HCT116 (cell line): ENCODE results near the gene CDH13. TPM values are rescaled to one million over a fixed set of nuclear protein-coding genes. Genes with fewer than 3 reads are reported as not detected.

Experiments used
- ATAC-seq: fragments of 200-7000 bp; cut with Tn5 transposase; 2 replicates; pipeline ENCODE4 v1.9.1; 2020; ENCODE audit warnings: mild to moderate bottlenecking, moderate library complexity
- BruUV-seq: library from RNA; stranded (reverse); fragments of 400-500 nt; replicated peaks from 2 replicates; lab custom pipeline; 2021; lab: Mats Ljungman, UMichigan
- CTCF ChIA-PET: fragments of 300-600 bp; sonication (Branson Sonifier 250); formaldehyde crosslinking; loops from one replicate; lab custom pipeline; 2021; ENCODE audit warnings: antibody characterized with exemption; lab: Charles Lee
- POLR2A ChIA-PET: fragments of 300-600, 350-600 bp; sonication (Branson Sonifier 250); formaldehyde crosslinking; loops from one replicate; lab custom pipeline; 2021; ENCODE audit warnings: antibody characterized with exemption; lab: Charles Lee
- RAD21 ChIA-PET, 2 experiments: fragments of 300-600 bp; sonication (Branson Sonifier 250); formaldehyde crosslinking; loops; one replicate each; lab custom pipeline; 2023; ENCODE audit warnings: low total read pairs in 2 of 2; ENCODE audit not compliant: uncharacterized antibody in 2 of 2, unreplicated experiment in 2 of 2, low non-redundant PET in 1 of 2; lab: Charles Lee
- DNase-seq: peaks from one replicate; pipeline ENCODE4 v3.0.0-alpha.2; 2010; ENCODE audit warnings: low read depth, low spot score
- H2AFZ ChIP-seq: fragments of 200-600 bp; shearing (Covaris generic), sonication (generic); 2 replicates; pipeline ENCODE4 v1.6.1; 2017; ENCODE audit warnings: low read depth, mixed run types, mixed read lengths, antibody characterized with exemption, low read length; ENCODE audit not compliant: poor library complexity, severe bottlenecking
- H3K27ac ChIP-seq: 2 replicates; pipeline ENCODE4 v1.5.1; 2012; ENCODE audit warnings: low read depth, low read length
- H3K27me3 ChIP-seq: fragments of 200-600 bp; sonication (generic); 2 replicates; pipeline ENCODE4 v1.6.1; 2016; ENCODE audit warnings: mixed run types, low read length, mixed read lengths; ENCODE audit not compliant: insufficient read depth
- H3K36me3 ChIP-seq, 2 experiments: fragments of 200-500 bp in 1 of 2; fragments of 200-600 bp in 1 of 2; sonication (Bioruptor generic) in 1 of 2; sonication (generic) in 1 of 2; 2 replicates each; pipeline versions ENCODE4 v1.5.1 to v1.6.1; 2014 to 2016; ENCODE audit warnings: low read length in 2 of 2, inconsistent platforms in 1 of 2, mixed read lengths in 1 of 2, mixed run types in 1 of 2; ENCODE audit not compliant: insufficient read depth in 2 of 2, control insufficient read depth in 1 of 2
- H3K4me1 ChIP-seq, 2 experiments: fragments of 200-600 bp in 1 of 2; sonication (generic) in 1 of 2; 2 replicates each; pipeline versions ENCODE4 v1.5.1 to v1.6.1; 2012 to 2017; ENCODE audit warnings: low read length in 2 of 2, inconsistent platforms in 1 of 2, mild to moderate bottlenecking in 1 of 2, mixed read lengths in 1 of 2, mixed run types in 1 of 2, moderate library complexity in 1 of 2; ENCODE audit not compliant: insufficient read depth in 2 of 2, control insufficient read depth in 1 of 2
- H3K4me2 ChIP-seq: fragments of 200-600 bp; sonication (generic); 2 replicates; pipeline ENCODE4 v1.6.1; 2017; ENCODE audit warnings: mixed run types, low read length, mixed read lengths
- H3K4me3 ChIP-seq, 2 experiments: fragments of 200-600 bp in 1 of 2; sonication (generic) in 1 of 2; replicated peaks in 1 of 2; 2 replicates each; pipeline ENCODE4 v1.5.1; 2011 to 2016; ENCODE audit warnings: low read length in 2 of 2, control low read depth in 1 of 2, low read depth in 1 of 2, mild to moderate bottlenecking in 1 of 2, mixed read lengths in 1 of 2, mixed run types in 1 of 2
- H3K79me2 ChIP-seq: fragments of 200-600 bp; sonication (generic); 2 replicates; pipeline ENCODE4 v1.6.1; 2017; ENCODE audit warnings: mild to moderate bottlenecking, mixed run types, low read length, moderate library complexity, mixed read lengths; ENCODE audit not compliant: insufficient read depth
- H3K9ac ChIP-seq: fragments of 200-600 bp; sonication (generic); 2 replicates; pipeline ENCODE4 v1.6.1; 2016; ENCODE audit warnings: low read length, mixed read lengths
- H3K9me2 ChIP-seq: fragments of 200-600 bp; sonication (generic), shearing (Covaris generic); 2 replicates; pipeline ENCODE4 v1.6.1; 2017; ENCODE audit warnings: mixed run types, mild to moderate bottlenecking, moderate library complexity; ENCODE audit not compliant: insufficient read depth
- H3K9me3 ChIP-seq, 2 experiments: fragments of 200-500 bp in 1 of 2; fragments of 200-600 bp in 1 of 2; sonication (Bioruptor generic) in 1 of 2; sonication (generic) in 1 of 2; 2 replicates each; pipeline ENCODE4 v1.6.1; 2014 to 2017; ENCODE audit warnings: low read length in 2 of 2, mixed read lengths in 2 of 2, inconsistent platforms in 1 of 2, low read depth in 1 of 2, mild to moderate bottlenecking in 1 of 2, mixed run types in 1 of 2, moderate library complexity in 1 of 2; ENCODE audit not compliant: control insufficient read depth in 1 of 2, insufficient read depth in 1 of 2
- H4K20me1 ChIP-seq: fragments of 200-600 bp; sonication (generic), shearing (Covaris generic); 2 replicates; pipeline ENCODE4 v1.6.1; 2017; ENCODE audit warnings: mixed run types, mild to moderate bottlenecking, moderate library complexity; ENCODE audit not compliant: insufficient read depth
- ATF3 ChIP-seq: IDR thresholded peaks from 2 replicates; pipeline ENCODE4 v1.6.1; 2012
- CBX3 ChIP-seq: IDR thresholded peaks from 2 replicates; pipeline ENCODE4 v1.6.1; 2012; ENCODE audit warnings: low read depth
- CEBPB ChIP-seq: IDR thresholded peaks from 2 replicates; pipeline ENCODE4 v1.6.1; 2012; ENCODE audit warnings: low read depth
- CTCF ChIP-seq, 3 experiments: fragments of 200-600 bp in 1 of 3; sonication (generic) in 1 of 3; IDR thresholded peaks in 2 of 3; conservative IDR thresholded peaks in 1 of 3; 2 replicates each; pipeline ENCODE4 v1.5.1; 2012 to 2017; ENCODE audit warnings: low read depth in 2 of 3, low read length in 2 of 3, antibody characterized with exemption in 1 of 3, borderline replicate concordance in 1 of 3, control low read depth in 1 of 3, mild to moderate bottlenecking in 1 of 3, mixed read lengths in 1 of 3, mixed run types in 1 of 3, moderate library complexity in 1 of 3; ENCODE audit not compliant: insufficient read depth in 1 of 3
- ELF1 ChIP-seq: IDR thresholded peaks from 2 replicates; pipeline ENCODE4 v1.6.1; 2012; ENCODE audit warnings: low read depth, borderline replicate concordance
- FOSL1 ChIP-seq: IDR thresholded peaks from 2 replicates; pipeline ENCODE4 v1.6.1; 2012; ENCODE audit warnings: low read depth
- MAX ChIP-seq: IDR thresholded peaks from 2 replicates; pipeline ENCODE4 v1.6.1; 2012
- POLR2A ChIP-seq: IDR thresholded peaks from 2 replicates; pipeline ENCODE4 v1.7.0; 2011; ENCODE audit warnings: borderline replicate concordance; ENCODE audit not compliant: insufficient read depth, insufficient read length; ENCODE audit errors: extremely low read depth
- RAD21 ChIP-seq: IDR thresholded peaks from 2 replicates; pipeline ENCODE4 v1.6.1; 2012; ENCODE audit warnings: low read depth, mild to moderate bottlenecking
- SIN3A ChIP-seq: IDR thresholded peaks from 2 replicates; pipeline ENCODE4 v1.6.1; 2012; ENCODE audit warnings: low read depth
- SP1 ChIP-seq: IDR thresholded peaks from 2 replicates; pipeline ENCODE4 v1.6.1; 2012; ENCODE audit warnings: low read depth
- SRF ChIP-seq: IDR thresholded peaks from 2 replicates; pipeline ENCODE4 v1.6.1; 2012; ENCODE audit warnings: low read depth
- TCF7L2 ChIP-seq: IDR thresholded peaks from 2 replicates; pipeline ENCODE4 v1.7.0; 2011; ENCODE audit warnings: borderline replicate concordance, inconsistent platforms; ENCODE audit not compliant: insufficient read depth, insufficient read length; ENCODE audit errors: extremely low read depth
- YY1 ChIP-seq: IDR thresholded peaks from 2 replicates; pipeline ENCODE4 v1.6.1; 2011; ENCODE audit warnings: low read length, low read depth, moderate library complexity, mild to moderate bottlenecking; ENCODE audit not compliant: insufficient replicate concordance; ENCODE audit errors: extremely low read depth
- ZFX ChIP-seq: fragments of 450-650 bp; IDR thresholded peaks from 2 replicates; pipeline ENCODE4 v1.6.1; 2017
- ZNF274 ChIP-seq: fragments of 200-500 bp; sonication (Bioruptor generic); IDR thresholded peaks from 2 replicates; pipeline ENCODE4 v1.6.1; 2014; ENCODE audit warnings: mild to moderate bottlenecking, low read depth, low read length, inconsistent platforms
- intact Hi-C: fragments of 100-400 bp; cut with micrococcal nuclease; formaldehyde crosslinking; loops from 2 replicates; pipeline ENCODE4 v1.10.0; 2022
- total RNA-seq: library from RNA; stranded (reverse); gene quantifications from one replicate; pipeline ENCODE4 v1.2.1, GENCODE V29; 2021; ENCODE audit not compliant: unreplicated experiment

CDH13 gene
- total RNA-seq, 1 experiment from 2014 or later = not detected

- ATAC-seq (no peak), DNase-seq (no peak)
- BruUV-seq = no TSS peak
- H3K27me3 ChIP-seq = 0 out of 2 replicates have a peak, but pooled peaks cover 3% of the 10 kb centered on the region
- H3K9ac ChIP-seq = no peak overlapping the region
- H2AFZ ChIP-seq = no peak overlapping the region
- H3K36me3 ChIP-seq = no peaks in the 10 kb centered on the region
- no peaks in the 10 kb centered on the region for H3K9me2 ChIP-seq
- no peaks in the 10 kb centered on the region for H4K20me1 ChIP-seq
- CTCF ChIA-PET = no interaction called here
- TF ChIP-seq YY1 (no peak), ATF3 (no peak), SIN3A (no peak), MAX (no peak), ELF1 (no peak), SP1 (no peak), FOSL1 (no peak), CBX3 (no peak), ZNF274 (no peak), ZFX (no peak), SRF (no peak), CTCF (IDR thresholded peaks at IDR 0.05 in 2 of 3, conservative IDR thresholded peaks at IDR 0.05 in 1 of 3; ENCODE audit: borderline replicate concordance in 1 of 3, insufficient read depth in 1 of 3, low read depth in 2 of 3, low read length in 2 of 3) (no peak), RAD21 (no peak), TCF7L2 (no peak), POLR2A (no peak), CEBPB (no peak)
- H3K79me2 ChIP-seq = no peaks in the 10 kb centered on the region
- H3K4me3 ChIP-seq = no peak overlapping the region
- RAD21 ChIA-PET = no interaction called here
- no peaks in the 10 kb centered on the region for H3K4me1 ChIP-seq
- peaks cover 0 to 4% of the 10 kb centered on the region in 2 experiments; a peak in 2 of 4 replicates for H3K9me3 ChIP-seq
- no peak overlapping the region for H3K4me2 ChIP-seq
- POLR2A ChIA-PET = no interaction called here
- intact Hi-C loops = no loop called here
- no peak overlapping the region for H3K27ac ChIP-seq
Observed at GRCh38 chr16:83310816-83311215, 684.0 kb downstream of the CDH13 start.
